Measurements from ENCODE around the gene RPL22.

DNA sequence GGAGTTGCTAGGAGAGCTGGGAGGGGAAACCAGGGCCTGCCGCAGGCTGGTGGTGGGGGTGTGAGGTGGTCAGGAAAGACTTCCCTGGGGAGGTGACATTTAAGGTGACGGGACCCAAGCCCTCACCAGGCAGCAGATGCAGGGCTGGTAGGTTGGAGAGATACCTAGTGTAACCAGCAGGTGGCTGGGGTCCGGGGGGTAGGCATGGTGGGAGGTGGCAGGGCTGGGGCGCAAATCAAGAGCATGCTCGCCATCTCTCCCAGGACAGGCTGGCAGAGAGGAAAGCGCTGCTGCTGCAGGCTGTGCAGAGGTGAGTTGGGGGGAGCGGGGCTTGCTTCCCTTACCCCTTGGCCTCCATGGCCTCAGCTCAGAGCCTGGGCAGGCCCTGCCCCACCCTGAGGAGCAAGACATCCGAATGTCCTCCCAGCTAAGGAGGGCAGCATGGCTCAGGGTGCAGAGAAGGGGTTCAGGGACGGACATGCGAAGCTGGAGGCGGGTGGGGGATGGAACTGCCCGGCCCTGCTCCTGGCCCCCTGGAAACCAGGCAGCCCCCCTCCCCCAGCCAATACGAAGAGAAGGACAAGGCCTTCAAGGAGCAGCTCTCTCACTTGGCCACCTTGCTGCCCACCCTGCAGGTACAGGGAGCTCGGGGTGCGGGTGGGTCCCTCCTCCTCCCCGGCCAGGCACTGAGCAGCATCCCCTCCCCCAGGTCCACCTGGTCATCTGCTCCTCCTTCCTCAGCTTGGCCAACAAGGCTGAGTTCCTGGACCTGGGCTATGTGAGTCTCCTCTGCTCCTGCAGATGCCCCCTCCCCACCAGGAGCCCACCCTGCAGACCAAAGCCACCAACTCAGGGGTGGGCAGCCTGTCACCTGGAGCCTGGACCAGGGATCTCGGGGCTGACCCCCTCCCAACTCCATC, 10.5 kb upstream of the RPL22 start:
- no peak for TF ChIP-seq RARB (CRISPR knock-in tag; IDR thresholded peaks at IDR 0.05)
- TF ChIP-seq GLIS3 (CRISPR knock-in tag; IDR thresholded peaks at IDR 0.05), result no peak
- TF ChIP-seq ARNTL (CRISPR knock-in tag; IDR thresholded peaks at IDR 0.05; ENCODE audit: borderline replicate concordance, low read depth), result no peak
- TF ChIP-seq BACH2 (CRISPR knock-in tag; IDR thresholded peaks at IDR 0.05; ENCODE audit: borderline replicate concordance), result no peak
- TF ChIP-seq, protein P1, sequence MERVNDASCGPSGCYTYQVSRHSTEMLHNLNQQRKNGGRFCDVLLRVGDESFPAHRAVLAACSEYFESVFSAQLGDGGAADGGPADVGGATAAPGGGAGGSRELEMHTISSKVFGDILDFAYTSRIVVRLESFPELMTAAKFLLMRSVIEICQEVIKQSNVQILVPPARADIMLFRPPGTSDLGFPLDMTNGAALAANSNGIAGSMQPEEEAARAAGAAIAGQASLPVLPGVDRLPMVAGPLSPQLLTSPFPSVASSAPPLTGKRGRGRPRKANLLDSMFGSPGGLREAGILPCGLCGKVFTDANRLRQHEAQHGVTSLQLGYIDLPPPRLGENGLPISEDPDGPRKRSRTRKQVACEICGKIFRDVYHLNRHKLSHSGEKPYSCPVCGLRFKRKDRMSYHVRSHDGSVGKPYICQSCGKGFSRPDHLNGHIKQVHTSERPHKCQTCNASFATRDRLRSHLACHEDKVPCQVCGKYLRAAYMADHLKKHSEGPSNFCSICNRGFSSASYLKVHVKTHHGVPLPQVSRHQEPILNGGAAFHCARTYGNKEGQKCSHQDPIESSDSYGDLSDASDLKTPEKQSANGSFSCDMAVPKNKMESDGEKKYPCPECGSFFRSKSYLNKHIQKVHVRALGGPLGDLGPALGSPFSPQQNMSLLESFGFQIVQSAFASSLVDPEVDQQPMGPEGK (CRISPR knock-in tag; IDR thresholded peaks at IDR 0.05; ENCODE audit: borderline replicate concordance), result no peak
- TF ChIP-seq SNAI2 (CRISPR knock-in tag; IDR thresholded peaks at IDR 0.05), result no peak
- no peak for TF ChIP-seq ZNF70 (CRISPR knock-in tag; IDR thresholded peaks at IDR 0.05)
